Bronchial epithelial cell (primary cell): ENCODE measurements around the gene KCTD1. TPM values are rescaled to one million over a fixed set of nuclear protein-coding genes. Genes with fewer than 3 reads are reported as not detected.
A peak's percentile ranks its signal among the peaks of the same experiment; 100 is the strongest.

Experiments
- DNase-seq: peaks from one replicate; pipeline ENCODE4 v3.0.0-alpha.2; 2010; ENCODE audit warnings: low read depth
- FAIRE-seq: peaks from 2 replicates; lab custom pipeline; 2011; peaks lifted over from hg19 to GRCh38; lab: Jason Lieb, UNC
- H3K27me3 ChIP-seq: 2 replicates; pipeline ENCODE4 v1.5.1; 2011; ENCODE audit warnings: low read length; ENCODE audit not compliant: control insufficient read depth, insufficient read depth
- H3K36me3 ChIP-seq: 2 replicates; pipeline ENCODE4 v1.5.1; 2011; ENCODE audit warnings: low read length; ENCODE audit not compliant: control insufficient read depth, insufficient read depth
- H3K4me3 ChIP-seq: 2 replicates; pipeline ENCODE4 v1.5.1; 2011; ENCODE audit warnings: mild to moderate bottlenecking, low read depth, low read length, control low read depth
- CTCF ChIP-seq: IDR thresholded peaks from 2 replicates; pipeline ENCODE4 v1.5.1; 2011; ENCODE audit warnings: mild to moderate bottlenecking, moderate library complexity, low read length, control low read depth, inconsistent platforms; ENCODE audit not compliant: insufficient read depth, severe bottlenecking
- total RNA-seq: library from RNA; depleted of rRNA; stranded (reverse); fragments of >200 nt; gene quantifications from 2 replicates; pipeline ENCODE4 v1.2.1, GENCODE V29; 2014

Gene KCTD1
- total RNA-seq, 1 donor from 2014 or later: 16.6 TPM

DNA sequence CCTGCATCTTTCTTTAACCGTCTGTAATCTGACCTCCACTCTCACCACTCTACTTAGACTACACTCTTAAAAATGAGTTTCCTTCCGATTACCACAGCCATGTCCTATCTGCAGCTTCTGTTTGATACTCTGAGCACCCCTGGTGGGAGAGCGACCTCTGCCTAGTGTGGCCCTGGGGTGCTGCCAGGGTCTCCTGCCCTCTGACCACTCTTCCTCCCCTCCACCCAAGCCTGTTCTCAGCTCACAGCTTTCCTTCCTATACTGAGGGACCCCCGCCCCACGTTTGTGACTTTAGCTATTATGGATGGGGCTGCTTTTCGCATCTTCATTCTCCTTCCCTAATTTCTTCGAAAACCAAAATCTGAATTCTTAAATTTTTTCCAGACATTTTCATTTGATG, 132.7 kb downstream of the KCTD1 start:
- H3K4me3 ChIP-seq: no peak overlapping the region
- FAIRE-seq (no peak), DNase-seq (no peak)
- no peak for TF ChIP-seq CTCF
- H3K27me3 ChIP-seq: no peaks in the 10 kb centered on the region
- no peaks in the 10 kb centered on the region for H3K36me3 ChIP-seq

DNA sequence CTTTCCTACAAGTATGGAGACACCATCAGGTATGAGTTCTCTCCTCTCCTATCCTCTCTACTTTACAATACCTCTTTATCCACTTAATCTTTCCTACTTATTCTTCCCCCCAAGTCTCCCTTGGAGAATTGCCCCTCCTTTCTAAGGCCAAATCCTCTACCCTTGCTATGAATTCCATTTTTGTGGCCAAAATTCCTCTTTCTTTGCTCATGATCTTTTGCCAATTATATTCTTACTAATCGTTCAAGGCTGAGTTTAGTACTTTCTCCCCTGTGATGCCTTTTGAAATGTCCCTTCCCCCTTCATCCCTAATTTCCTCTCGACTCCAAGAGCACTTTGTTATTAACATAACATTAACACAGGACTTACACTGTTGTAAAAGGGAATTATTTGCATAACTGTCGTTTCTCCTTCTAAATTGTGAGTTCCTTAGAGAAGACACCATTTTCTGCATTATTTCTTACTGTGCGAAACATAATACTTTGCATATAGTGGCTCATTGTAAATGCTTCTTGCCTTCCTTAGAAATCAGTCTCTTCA, 133.4 kb downstream of the KCTD1 start:
- FAIRE-seq (no peak), DNase-seq (no peak)
- no peaks in the 10 kb centered on the region for H3K36me3 ChIP-seq
- TF ChIP-seq CTCF: no peak
- H3K27me3 ChIP-seq: no peaks in the 10 kb centered on the region
- no peak overlapping the region for H3K4me3 ChIP-seq

DNA sequence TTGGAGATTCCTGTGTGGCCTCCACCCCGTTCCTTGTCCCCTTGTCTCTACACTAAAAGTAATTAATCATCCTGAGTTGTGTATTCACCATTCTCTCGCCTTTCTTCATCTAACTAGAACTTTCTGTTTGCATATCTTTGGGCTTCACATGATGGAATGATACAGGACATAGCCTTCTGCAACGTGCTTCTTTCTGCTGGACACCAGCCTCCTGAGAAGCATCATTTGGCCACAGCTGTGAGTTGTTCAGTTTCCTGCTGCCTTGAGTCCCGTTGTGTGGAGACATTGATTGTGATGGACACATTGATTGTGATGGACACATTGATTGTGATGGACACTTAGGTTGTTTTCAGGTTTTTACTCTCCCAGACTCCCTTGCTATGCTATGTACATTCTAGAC, 139.3 kb downstream of the KCTD1 start:
- DNase-seq (no peak), FAIRE-seq (no peak)
- Histone ChIP-seq H3K27me3 (no peaks in the 10 kb centered on the region), H3K36me3 (no peaks in the 10 kb centered on the region), H3K4me3 (no peak overlapping the region)
- no peak for TF ChIP-seq CTCF

GRCh38 chr18:26407736-26408601, 140.4 kb downstream of the KCTD1 start:
- Histone ChIP-seq H3K27me3 (no peaks in the 10 kb centered on the region), H3K4me3 (no peak overlapping the region), H3K36me3 (no peaks in the 10 kb centered on the region)
- no peak for FAIRE-seq
- peak; percentile 78 for DNase-seq
- TF ChIP-seq CTCF: no peak

DNA sequence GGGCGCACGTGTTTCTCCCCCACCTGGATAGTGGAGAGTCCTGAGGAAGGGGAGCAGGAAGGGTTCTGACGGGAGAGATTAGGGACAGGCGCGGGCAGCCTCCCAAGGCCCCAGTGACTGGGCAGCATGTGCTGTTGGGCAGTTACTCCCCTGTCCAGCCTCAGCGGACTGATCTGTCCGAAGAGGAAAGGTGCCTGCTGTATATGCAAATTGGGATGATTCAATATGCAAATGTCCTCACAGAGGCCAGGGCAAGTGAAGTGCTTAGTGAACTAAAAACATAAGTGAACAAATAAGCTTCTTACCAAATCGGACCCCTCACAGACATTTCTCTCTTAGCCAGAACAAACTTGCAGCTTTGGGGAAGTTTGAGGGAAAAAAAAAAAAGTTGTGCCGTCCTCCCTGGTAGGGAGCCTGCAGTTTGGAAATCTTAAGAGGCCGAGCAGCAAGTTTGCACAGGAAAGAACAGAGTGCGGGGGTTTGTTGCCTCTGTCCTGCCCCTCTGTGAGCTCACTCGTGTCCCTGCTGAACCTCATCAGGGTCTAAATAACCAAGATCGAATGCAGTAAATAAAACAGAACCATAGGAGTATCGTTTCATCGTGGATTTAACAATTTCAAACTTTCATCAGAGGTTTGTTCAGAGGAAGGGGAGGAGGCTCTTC, 141.4 kb downstream of the KCTD1 start:
- no peaks in the 10 kb centered on the region for H3K36me3 ChIP-seq
- no peak overlapping the region for H3K4me3 ChIP-seq
- DNase-seq (peak; percentile 64), FAIRE-seq (no peak)
- no peaks in the 10 kb centered on the region for H3K27me3 ChIP-seq
- no peak for TF ChIP-seq CTCF
